ENCODE measurements around the gene CRYBB1.
A peak's percentile ranks its signal among the peaks of the same experiment; 100 is the strongest.

The CRYBB1 gene

GRCh38 chr22:26602127-26602526 is 15.7 kb downstream of the CRYBB1 start:
- DNase-seq: no peak

GRCh38 chr22:26601726-26602125 is 16.1 kb downstream of the CRYBB1 start:
- DNase-seq: no peak

- DNase-seq: no peak
Measured at GRCh38 chr22:26599505-26599904, 18.3 kb downstream of the CRYBB1 start.

GRCh38 chr22:26597480-26597879 is 20.3 kb downstream of the CRYBB1 start:
- DNase-seq: no peak

GRCh38 chr22:26597026-26597425 is 20.8 kb downstream of the CRYBB1 start:
- no peak for DNase-seq

GRCh38 chr22:26593763-26594162 is 24.1 kb downstream of the CRYBB1 start:
- DNase-seq: no peak

- DNase-seq: no peak
Measured at GRCh38 chr22:26592421-26592891, 25.4 kb downstream of the CRYBB1 start.

- DNase-seq: peak; percentile 28
Measured at GRCh38 chr22:26589845-26590736, 27.7 kb downstream of the CRYBB1 start, which contains the start of gene TPST2. TPST2 (minus strand) TSS chr22:26590132; CDS start chr22:26541630, 48,502 bp downstream.

GRCh38 chr22:26589367-26589844 is 28.4 kb downstream of the CRYBB1 start:
- no peak for DNase-seq

- no peak for DNase-seq
Measured at GRCh38 chr22:26588729-26589366, 29.0 kb downstream of the CRYBB1 start.

GRCh38 chr22:26587991-26588613 is 29.7 kb downstream of the CRYBB1 start:
- DNase-seq: no peak

- peak; percentile 24 for DNase-seq
Measured at GRCh38 chr22:26586556-26587325, 31.1 kb downstream of the CRYBB1 start.

GRCh38 chr22:26585104-26585790 is 32.6 kb downstream of the CRYBB1 start:
- DNase-seq: no peak

GRCh38 chr22:26584010-26584409 is 33.8 kb downstream of the CRYBB1 start:
- no peak for DNase-seq

GRCh38 chr22:26581633-26582168 is 36.1 kb downstream of the CRYBB1 start:
- DNase-seq: no peak

- no peak for DNase-seq
Measured at GRCh38 chr22:26581026-26581425, 36.8 kb downstream of the CRYBB1 start.

GRCh38 chr22:26580240-26580962 is 37.4 kb downstream of the CRYBB1 start:
- no peak for DNase-seq

GRCh38 chr22:26579331-26579886 is 38.4 kb downstream of the CRYBB1 start:
- peak; percentile 76 for DNase-seq

- no peak for DNase-seq
Measured at GRCh38 chr22:26577081-26577480, 40.7 kb downstream of the CRYBB1 start.

GRCh38 chr22:26576026-26576680 is 41.7 kb downstream of the CRYBB1 start:
- DNase-seq: no peak
